SK-MEL-5 (cell line): ENCODE data around the gene ASB3. TPM values are rescaled to one million over a fixed set of nuclear protein-coding genes. Genes with fewer than 3 reads are reported as not detected.
A peak's percentile ranks its signal among the peaks of the same experiment; 100 is the strongest.
"Not testable (repeated sequence)": the region's sequence is repeated elsewhere in the genome, so short reads cannot be mapped to it uniquely, and the experiment has no call there.

ENCODE experiments used
- DNase-seq: peaks from one replicate; pipeline ENCODE4 v3.0.0-alpha.2; 2016; ENCODE audit warnings: low read depth, low spot score
- in situ Hi-C: cut with HindIII; loops from 2 replicates; pipeline ENCODE4 v1.10.0; 2016; ENCODE audit warnings: low sequenced_read_pairs, high pct_unique_total_duplicates, low pct_unique_long_range_greater_than_20kb
- total RNA-seq: library from RNA; depleted of rRNA; stranded (reverse); fragments of >200 nt; shearing (Covaris generic); gene quantifications from 2 replicates; pipeline ENCODE4 v1.2.3, GENCODE V29; 2014

ASB3 gene
- total RNA-seq, 1 experiment from 2014 or later = 31.6 TPM

DNA sequence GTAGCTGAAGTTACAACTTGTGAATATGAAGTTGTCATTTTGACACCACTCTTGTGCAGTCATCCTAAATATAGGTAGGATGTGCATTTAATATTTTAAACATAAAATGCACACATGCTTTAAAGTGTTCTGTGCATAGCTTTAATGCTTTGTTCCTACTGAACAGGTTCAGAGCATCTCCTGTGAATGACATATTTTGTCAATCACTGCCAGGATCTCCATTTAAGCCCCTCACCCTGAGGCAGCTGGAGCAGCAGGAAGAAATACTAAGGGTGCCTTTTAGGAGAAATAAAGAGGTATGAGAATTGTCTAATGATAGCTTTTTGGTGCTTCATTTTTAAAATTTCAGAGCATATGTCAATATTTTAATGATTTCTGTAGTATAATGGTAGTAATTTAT lies 14.8 kb upstream of the ASB3 start:
- in situ Hi-C loops = no loop called here
- DNase-seq = no peak

DNA sequence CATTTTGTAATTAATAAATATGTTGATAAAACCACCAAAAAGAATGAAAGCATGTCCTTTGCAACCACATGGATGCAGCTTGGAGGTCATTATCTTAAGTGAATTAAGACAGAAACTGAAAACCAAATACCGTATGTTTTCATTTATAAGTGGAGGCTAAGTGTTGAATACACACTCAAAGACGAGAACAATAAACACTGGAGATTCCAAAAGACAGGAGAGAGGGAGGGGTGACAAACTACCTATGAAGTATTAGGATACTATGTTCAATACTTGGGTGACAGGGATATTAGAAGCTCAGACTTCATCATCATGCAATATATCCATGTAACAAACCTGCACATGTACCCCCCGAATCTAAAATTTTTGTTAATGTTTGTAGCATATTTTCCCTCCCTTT lies 7.1 kb upstream of the ASB3 start:
- DNase-seq = no peak
- in situ Hi-C loops = no loop called here

GRCh38 chr2:53793261-53793660 lies 6.5 kb upstream of the ASB3 start:
- in situ Hi-C loops = no loop called here
- no peak for DNase-seq

DNA sequence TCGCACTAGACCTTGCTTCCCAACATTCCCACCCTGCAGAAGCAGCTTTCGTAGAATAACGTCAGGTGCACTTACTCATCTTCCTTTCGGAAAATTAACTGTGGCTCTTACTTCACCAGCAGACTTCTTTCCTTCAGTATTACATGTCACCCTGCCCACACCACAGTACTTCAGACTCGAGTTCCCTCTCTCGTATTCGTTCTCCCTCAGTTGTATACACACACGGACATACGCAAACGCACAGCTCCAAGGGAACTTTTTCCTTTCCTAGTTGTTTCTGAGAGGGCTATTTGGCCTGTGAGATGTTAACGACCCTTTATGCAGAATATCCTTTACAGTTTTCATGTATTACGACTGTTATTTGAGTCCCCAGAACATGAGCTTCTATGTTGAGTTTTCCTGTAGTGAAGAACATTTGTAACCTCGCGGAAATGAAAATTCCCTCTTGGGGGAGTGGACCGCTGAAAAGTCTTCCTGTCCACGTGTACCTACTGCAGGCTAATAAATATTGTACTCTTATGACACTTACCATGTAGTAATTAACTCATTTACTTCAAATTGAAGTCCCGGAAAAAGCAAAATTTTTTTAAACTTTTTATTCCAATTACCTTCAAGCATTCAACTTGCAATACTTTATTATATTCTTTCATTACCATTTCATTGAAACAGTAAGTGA lies 999 bp upstream of the ASB3 start:
- in situ Hi-C loops = no loop called here
- peak; percentile 26 for DNase-seq

- in situ Hi-C loops = no loop called here
- DNase-seq = no peak
Measured at GRCh38 chr2:53786352-53786704, 425 bp downstream of the ASB3 start.

DNA sequence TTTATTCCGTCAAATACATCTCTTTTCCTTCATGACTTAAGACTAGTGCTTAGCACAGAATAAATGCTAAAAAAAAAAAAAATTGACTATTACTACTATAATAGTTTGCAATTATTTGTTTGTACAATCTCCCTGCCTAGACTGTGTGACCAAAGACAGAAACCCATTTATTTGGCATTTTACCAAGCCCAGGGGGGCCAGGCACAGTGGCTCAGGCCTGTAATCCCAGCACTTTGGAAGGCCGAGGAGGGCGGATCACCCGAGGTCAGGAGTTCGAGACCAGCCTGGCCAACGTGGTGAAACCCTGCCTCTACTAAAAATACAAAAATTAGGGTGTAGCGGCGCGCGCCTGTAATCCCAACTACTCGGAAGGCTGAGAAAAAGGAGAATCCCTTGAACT lies 1.4 kb downstream of the ASB3 start:
- no peak for DNase-seq
- in situ Hi-C loops = no loop called here

DNA sequence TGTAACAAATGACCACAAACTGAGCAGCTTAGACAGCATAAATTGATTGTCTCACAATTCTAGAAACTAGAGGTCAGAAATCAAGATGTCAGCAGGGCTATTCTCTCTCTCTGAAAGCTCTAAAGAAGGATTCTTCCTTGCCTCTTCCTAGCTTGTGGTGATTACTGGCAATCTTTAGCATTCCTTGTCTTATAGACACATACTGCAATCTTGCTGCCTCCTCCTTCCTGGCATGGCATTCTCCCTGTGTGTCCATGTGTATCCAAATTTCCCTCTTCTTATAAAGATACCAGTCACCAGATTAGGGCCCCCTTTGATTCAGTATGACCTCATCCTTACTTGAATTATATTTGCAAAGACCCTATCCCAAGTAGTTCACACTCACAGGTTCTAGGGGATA lies 2.3 kb downstream of the ASB3 start:
- in situ Hi-C loops = no loop called here
- no peak for DNase-seq

DNA sequence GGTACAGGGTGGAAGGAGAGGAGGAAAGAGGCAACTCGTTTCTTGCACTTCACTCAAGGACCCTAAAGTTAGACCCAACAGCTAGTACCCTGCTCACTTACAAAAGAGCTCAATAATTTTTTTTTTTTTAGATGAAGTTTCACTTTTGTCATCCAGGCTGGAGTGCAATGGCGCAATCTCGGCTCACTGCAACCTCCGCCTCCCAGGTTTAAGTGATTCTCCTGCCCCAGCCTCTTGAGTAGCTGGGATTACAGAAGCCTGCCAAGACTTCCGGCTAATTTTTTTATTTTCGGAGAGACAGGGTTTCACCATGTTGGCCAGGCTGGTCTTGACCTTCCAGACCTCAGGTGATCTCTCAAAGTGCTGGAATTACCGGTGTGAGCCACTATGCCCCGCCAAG lies 4.1 kb downstream of the ASB3 start:
- DNase-seq = no peak

DNA sequence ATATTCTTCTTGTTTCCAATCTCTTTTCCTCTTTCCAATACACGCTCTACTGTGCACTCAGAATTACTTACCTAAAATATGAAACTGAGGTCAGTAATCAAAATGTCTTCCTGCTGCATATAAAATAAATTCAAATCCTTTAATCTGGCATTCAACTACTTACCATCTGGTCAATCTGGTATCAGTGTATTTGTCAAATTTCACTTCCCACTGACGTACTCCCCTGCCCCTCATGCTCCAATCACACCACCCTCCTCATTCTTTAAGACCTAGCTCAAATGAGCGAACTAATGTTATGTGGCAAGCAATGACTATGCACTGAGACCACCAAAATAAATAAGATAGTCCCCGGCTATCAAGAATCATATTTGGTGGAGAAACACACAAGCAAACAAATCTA lies 6.7 kb downstream of the ASB3 start:
- no peak for DNase-seq
- in situ Hi-C loops = no loop called here

More for the DNA sequence above, 4.1 kb downstream of the ASB3 start:
- in situ Hi-C loops = no loop called here

DNA sequence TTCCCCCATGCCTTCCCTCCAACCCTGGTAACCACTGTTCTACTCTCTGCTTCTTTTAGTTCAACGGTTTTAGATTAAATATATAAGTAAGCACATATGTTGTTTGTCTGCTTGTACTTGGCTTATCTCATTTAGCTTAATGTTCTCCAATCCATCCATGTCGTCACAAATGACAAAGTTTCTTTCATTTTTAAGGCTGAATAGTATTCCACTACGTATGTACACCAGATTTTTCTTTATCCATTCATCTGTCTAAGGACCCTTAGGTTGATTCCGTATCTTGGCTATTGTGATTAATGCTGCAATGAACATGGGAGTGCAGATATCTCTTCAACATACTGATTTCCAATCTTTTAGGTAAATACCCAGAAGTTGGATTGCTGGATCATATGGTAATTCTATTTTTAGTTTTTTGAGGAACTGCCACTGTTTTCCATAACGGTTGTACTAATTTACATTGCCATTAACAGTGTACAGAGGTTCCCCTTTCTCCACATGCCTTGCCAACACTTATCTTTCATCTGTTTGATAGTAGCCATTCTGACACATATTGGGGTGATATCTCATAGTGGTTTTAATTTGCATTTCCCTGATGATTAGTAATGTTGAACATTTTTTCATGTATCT lies 8.1 kb downstream of the ASB3 start:
- no peak for DNase-seq
- in situ Hi-C loops = no loop called here

- no peak for DNase-seq
- in situ Hi-C loops = no loop called here
Measured at GRCh38 chr2:53777134-53777533, 9.6 kb downstream of the ASB3 start.

DNA sequence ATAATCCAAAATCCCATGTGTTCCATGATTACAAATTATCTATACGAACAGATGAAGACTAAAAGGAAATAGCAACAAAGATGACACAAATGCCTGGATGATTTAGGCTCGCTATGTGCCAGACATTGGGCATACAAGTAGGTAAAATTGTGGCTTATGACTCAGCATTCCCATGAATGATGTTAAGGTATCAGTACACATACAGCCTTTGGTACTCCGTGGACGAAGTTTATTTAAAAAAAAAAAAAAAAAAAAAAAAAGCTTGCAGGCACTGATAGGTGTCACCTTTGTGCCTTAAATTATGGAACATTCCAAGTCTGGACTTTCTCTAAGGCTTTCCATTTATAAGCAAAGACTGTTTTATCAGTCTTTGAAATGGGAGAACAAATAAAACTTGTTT lies 16.5 kb downstream of the ASB3 start:
- DNase-seq = no peak
- in situ Hi-C loops = no loop called here

DNA sequence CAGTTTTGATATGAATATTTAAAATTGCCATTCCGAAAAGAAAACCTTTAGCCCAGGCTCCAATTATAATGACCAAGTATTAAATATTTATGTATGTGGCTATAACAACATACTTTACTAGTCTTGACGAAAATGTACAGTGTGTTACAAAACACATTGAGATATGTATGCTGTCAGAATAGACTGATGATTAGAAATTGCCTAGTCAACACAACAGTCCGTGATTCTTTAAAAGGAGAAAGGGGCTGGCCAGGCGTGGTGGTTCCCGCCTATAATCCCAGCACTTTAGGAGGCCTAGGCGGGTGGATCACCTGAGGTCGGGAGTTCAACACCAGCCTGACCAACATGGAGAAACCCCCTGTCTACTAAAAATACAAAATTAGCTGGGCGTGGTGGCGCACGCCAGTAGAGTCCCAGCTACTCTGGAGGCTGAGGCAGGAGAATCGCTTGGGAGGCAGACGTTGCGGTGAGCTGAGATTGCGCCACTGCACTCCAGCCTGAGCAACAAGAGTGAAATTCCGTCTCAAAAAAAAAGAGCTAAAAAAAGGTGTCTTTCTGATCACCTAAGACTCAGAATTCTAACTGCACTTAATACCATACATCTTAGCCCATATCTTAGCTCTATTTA lies 17.3 kb downstream of the ASB3 start:
- no peak for DNase-seq

GRCh38 chr2:53768242-53768542 lies 18.6 kb downstream of the ASB3 start:
- peak; percentile 63 for DNase-seq
- in situ Hi-C loops = no loop called here

More for the DNA sequence above, 17.3 kb downstream of the ASB3 start:
- in situ Hi-C loops = no loop called here

DNA sequence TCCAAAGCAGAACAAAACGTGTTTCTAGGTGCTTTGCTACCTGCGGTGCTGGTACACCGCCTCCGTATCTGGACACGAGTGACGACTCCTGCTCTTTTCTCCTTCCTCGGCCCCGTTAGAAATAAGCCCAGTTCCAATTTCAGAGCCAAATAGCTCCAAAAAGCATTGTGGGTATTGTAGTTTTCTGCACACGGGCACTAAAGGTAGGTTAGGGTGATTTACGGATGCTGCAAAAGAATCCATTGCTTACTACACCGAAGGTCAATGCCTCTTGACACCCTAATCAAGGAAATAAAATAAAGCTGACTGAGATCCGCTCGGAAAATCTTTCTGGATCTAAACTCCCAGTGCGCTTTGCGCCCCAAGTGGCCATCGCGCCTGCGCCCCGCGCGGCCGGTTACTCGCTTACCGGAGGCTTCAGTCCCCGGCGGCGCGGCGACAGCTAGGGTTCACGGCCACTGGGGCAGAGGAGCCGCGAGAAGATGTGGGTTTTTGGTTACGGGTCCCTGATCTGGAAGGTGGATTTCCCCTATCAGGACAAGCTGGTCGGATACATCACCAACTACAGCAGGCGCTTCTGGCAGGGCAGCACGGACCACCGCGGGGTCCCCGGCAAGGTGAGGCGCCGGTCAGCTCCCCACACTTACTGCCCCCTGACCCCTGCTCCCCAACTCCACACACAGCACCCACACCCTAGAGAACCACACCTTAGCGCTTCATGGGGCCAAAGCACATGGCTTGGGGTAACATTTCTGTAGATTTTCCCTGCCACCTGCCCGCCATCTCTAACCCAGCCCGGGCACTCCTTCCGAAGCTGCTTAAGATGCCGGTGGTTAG lies 19.1 kb downstream of the ASB3 start, which contains the start of gene CHAC2:
CHAC2 (plus strand) TSS at position 400 of the 837 bp plus-strand sequence; CDS start at position 483, 83 bp downstream.
- in situ Hi-C loops = no loop called here
- DNase-seq = peak; percentile 86

- in situ Hi-C loops = no loop called here
- DNase-seq = no peak
Measured at GRCh38 chr2:53765767-53766166, 21.0 kb downstream of the ASB3 start.

GRCh38 chr2:53757206-53757605 lies 29.5 kb downstream of the ASB3 start:
- DNase-seq, in situ Hi-C loops: not testable (repeated sequence)

GRCh38 chr2:53756644-53757043 lies 30.1 kb downstream of the ASB3 start:
- in situ Hi-C loops = no loop called here
- no peak for DNase-seq
